ENCODE results near the gene SPATA31D4.
A peak's percentile ranks its signal among the peaks of the same experiment; 100 is the strongest.

SPATA31D4 gene

GRCh38 chr9:81964218-81965171, 36.3 kb downstream of the SPATA31D4 start:
- DNase-seq (ENCODE audit: low read depth), result peak; percentile 17

GRCh38 chr9:81968026-81968425, 39.8 kb downstream of the SPATA31D4 start:
- no peak for DNase-seq (ENCODE audit: low read depth)

DNA sequence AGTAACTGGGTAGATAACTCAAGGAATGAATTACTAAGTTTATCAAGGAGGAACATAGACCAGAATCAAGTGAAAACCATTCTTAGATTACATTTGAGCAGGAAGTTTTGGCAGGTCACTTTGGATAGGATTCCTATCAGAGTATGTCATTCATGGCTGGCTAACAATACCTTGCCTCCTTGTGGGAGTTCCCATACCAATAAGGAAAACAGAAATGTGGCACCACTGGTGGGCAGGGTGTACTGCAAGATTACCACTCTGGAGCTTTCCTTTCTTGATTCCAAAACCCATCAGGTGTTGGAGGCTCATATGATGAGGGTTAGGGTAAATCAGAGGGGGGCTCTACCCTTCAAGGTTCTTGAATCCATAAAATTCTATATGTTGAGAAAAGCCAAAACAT, 41.7 kb downstream of the SPATA31D4 start:
- DNase-seq (ENCODE audit: low read depth), result no peak

DNA sequence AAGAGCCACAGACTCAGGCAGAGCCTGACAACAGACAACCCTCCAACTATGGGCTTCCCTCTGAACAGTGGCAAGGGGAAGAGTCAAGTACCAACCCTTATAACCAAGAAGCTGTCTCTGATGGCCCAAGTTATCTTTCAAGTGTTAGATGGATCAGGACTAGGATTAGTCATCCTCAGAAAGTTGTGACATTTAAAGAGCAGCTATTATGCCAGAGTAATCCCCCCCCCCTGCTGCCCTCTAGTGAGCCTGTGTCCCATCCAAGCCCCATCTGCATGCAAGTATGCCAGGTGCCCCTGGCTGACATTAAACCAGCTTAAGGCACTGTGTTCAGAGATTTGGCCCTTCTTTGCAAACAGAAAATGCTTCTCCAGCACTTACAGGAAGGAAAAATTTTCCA, 43.5 kb downstream of the SPATA31D4 start:
- DNase-seq (ENCODE audit: low read depth), result no peak

- DNase-seq (ENCODE audit: low read depth), result no peak
Measured at GRCh38 chr9:81974764-81975163, 46.5 kb downstream of the SPATA31D4 start.

DNA sequence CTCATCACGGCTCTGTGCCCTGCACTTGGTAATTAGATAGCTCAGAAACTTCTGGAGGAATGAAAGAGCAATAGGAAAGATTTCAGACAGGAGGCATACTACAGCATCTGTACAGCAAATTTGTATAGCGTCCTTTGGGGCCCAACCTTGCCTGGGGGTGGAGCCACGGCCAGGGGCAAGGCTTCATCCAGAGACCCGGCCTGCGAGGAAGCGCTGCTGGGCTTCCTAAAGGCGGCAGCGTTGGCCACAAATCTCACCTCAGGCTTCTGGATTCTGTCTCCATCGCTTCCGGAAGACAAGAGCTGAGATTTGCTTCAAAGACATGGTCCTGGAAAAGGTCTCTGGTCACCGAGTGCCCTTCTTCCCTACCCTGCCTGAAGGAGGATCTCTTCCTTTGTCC, 48.1 kb downstream of the SPATA31D4 start:
- no peak for DNase-seq (ENCODE audit: low read depth)

DNA sequence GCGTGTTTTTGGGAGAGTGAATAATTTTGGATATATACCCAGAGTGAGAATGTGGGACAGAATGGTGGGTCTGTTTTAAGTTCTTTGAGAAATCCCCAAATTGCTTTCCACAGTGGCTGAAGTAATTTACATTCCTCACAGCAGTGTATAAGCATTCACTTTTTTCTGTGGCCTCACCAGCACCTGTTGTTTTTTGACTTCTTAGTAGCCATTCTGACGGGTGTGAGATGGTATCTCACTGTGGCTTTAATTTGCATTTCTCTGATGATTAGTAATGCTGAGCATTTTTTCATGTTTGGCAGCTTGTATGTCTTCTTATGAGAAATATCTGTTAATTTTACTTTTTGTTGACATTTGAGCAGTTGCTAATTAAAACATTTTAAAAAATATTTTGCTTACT, 51.0 kb downstream of the SPATA31D4 start:
- no peak for DNase-seq (ENCODE audit: low read depth)

GRCh38 chr9:81980568-81980967, 52.3 kb downstream of the SPATA31D4 start:
- no peak for DNase-seq (ENCODE audit: low read depth)

DNA sequence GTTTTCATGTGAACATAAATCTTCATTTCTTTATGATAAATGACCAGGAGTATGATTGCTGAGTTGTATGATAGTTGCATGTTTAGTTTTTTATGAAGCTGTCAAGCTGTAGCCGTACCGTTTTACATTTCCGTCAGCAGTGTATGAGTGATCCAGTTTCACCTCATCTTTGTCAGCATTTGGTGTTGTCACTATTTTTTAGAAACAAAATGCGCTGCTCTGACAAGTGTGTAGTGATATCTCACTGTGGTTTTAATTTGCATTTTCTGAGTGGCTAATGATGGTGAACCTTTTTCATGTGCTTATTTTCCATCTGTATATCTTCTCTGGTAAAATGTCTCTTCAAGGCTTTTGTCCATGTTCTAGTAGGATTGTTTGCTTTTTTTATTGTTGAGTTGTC, 53.7 kb downstream of the SPATA31D4 start:
- DNase-seq (ENCODE audit: low read depth), result no peak
